IPS-18a (cell line): ENCODE data around the gene UBE2M.
"Not testable (repeated sequence)": the region's sequence is repeated elsewhere in the genome, so short reads cannot be mapped to it uniquely, and the experiment has no call there.

Experiments used
- H3K27ac ChIP-seq: one replicate; pipeline ENCODE4 v1.5.1; 2013; ENCODE audit warnings: low read length
- H3K27me3 ChIP-seq: one replicate; pipeline ENCODE4 v1.6.1; 2013; ENCODE audit warnings: mild to moderate bottlenecking, low read length; ENCODE audit not compliant: control insufficient read depth, insufficient read depth
- H3K36me3 ChIP-seq: one replicate; pipeline ENCODE4 v1.6.1; 2013; ENCODE audit warnings: low read depth, low read length; ENCODE audit not compliant: control insufficient read depth
- H3K4me1 ChIP-seq: one replicate; pipeline ENCODE4 v1.6.1; 2013; ENCODE audit warnings: low read depth, low read length; ENCODE audit not compliant: control insufficient read depth
- H3K4me3 ChIP-seq: one replicate; pipeline ENCODE4 v1.5.1; 2013; ENCODE audit warnings: low read length
- H3K9ac ChIP-seq: one replicate; pipeline ENCODE4 v1.6.1; 2013; ENCODE audit warnings: mild to moderate bottlenecking, low read length, moderate library complexity
- H3K9me3 ChIP-seq: one replicate; pipeline ENCODE4 v1.6.1; 2013; ENCODE audit warnings: low read depth, low read length; ENCODE audit not compliant: control insufficient read depth

Gene UBE2M

GRCh38 chr19:58578012-58578925 lies 19.9 kb upstream of the UBE2M start:
- Histone ChIP-seq H3K4me3 (no peak overlapping the region), H3K9me3 (no peaks in the 10 kb centered on the region), H3K4me1 (peaks cover 6% of the 10 kb centered on the region), H3K27me3 (no peaks in the 10 kb centered on the region), H3K27ac (no peak overlapping the region), H3K36me3 (peaks cover 3% of the 10 kb centered on the region), H3K9ac (no peak overlapping the region)

- H3K27me3 ChIP-seq, H3K9ac ChIP-seq, H3K4me1 ChIP-seq, H3K9me3 ChIP-seq, H3K27ac ChIP-seq, H3K36me3 ChIP-seq, H3K4me3 ChIP-seq: not testable (repeated sequence)
Measured at GRCh38 chr19:58577581-58577980, 19.2 kb upstream of the UBE2M start.

GRCh38 chr19:58575183-58576041 lies 17.0 kb upstream of the UBE2M start:
- peaks cover 6% of the 10 kb centered on the region for H3K4me1 ChIP-seq
- H3K27me3 ChIP-seq = no peaks in the 10 kb centered on the region
- H3K27ac ChIP-seq = peak overlapping the region; percentile 74
- no peaks in the 10 kb centered on the region for H3K9me3 ChIP-seq
- peak overlapping the region; percentile 93 for H3K4me3 ChIP-seq
- peaks cover 3% of the 10 kb centered on the region for H3K36me3 ChIP-seq
- peak overlapping the region; percentile 76 for H3K9ac ChIP-seq

- no peaks in the 10 kb centered on the region for H3K9me3 ChIP-seq
- H3K4me1 ChIP-seq = peaks cover 6% of the 10 kb centered on the region
- H3K27ac ChIP-seq = peak overlapping the region; percentile 65
- H3K9ac ChIP-seq = peak overlapping the region; percentile 94
- H3K36me3 ChIP-seq = peaks cover 7% of the 10 kb centered on the region
- H3K27me3 ChIP-seq = no peaks in the 10 kb centered on the region
- peak overlapping the region; percentile 90 for H3K4me3 ChIP-seq
Measured at GRCh38 chr19:58573658-58574164, 15.3 kb upstream of the UBE2M start.

GRCh38 chr19:58572818-58573657 lies 14.6 kb upstream of the UBE2M start, which contains the start of gene MZF1:
TSS of gene MZF1 (minus strand) at chr19:58573335. CDS start at chr19:58571389, 1,946 bp downstream.
- Histone ChIP-seq H3K27ac (peak within 1 kb of the TSS; percentile 99), H3K27me3 (no peaks in the 10 kb centered on the region), H3K36me3 (peaks cover 7% of the 10 kb centered on the region), H3K4me1 (peaks cover 6% of the 10 kb centered on the region), H3K9ac (peak within 1 kb of the TSS; percentile 94), H3K4me3 (peak within 1 kb of the TSS; percentile 90), H3K9me3 (no peaks in the 10 kb centered on the region)

GRCh38 chr19:58572026-58572817 lies 13.8 kb upstream of the UBE2M start:
- H3K4me3 ChIP-seq = peak overlapping the region; percentile 90
- H3K4me1 ChIP-seq = peaks cover 6% of the 10 kb centered on the region
- H3K27me3 ChIP-seq = no peaks in the 10 kb centered on the region
- peak overlapping the region; percentile 44 for H3K27ac ChIP-seq
- peaks cover 7% of the 10 kb centered on the region for H3K36me3 ChIP-seq
- no peaks in the 10 kb centered on the region for H3K9me3 ChIP-seq
- H3K9ac ChIP-seq = peak overlapping the region; percentile 94

- Histone ChIP-seq H3K27me3 (no peaks in the 10 kb centered on the region), H3K4me3 (no peak overlapping the region), H3K9ac (no peak overlapping the region), H3K27ac (no peak overlapping the region), H3K4me1 (peaks cover 6% of the 10 kb centered on the region), H3K36me3 (peaks cover 7% of the 10 kb centered on the region), H3K9me3 (no peaks in the 10 kb centered on the region)
Measured at GRCh38 chr19:58571575-58571947, 13.2 kb upstream of the UBE2M start.

GRCh38 chr19:58570770-58571574 lies 12.6 kb upstream of the UBE2M start:
- no peaks in the 10 kb centered on the region for H3K9me3 ChIP-seq
- H3K4me1 ChIP-seq = peaks cover 6% of the 10 kb centered on the region
- H3K9ac ChIP-seq = no peak overlapping the region
- H3K36me3 ChIP-seq = peaks cover 7% of the 10 kb centered on the region
- H3K27ac ChIP-seq = no peak overlapping the region
- no peaks in the 10 kb centered on the region for H3K27me3 ChIP-seq
- no peak overlapping the region for H3K4me3 ChIP-seq

GRCh38 chr19:58569943-58570670 lies 11.7 kb upstream of the UBE2M start:
- no peak overlapping the region for H3K9ac ChIP-seq
- H3K4me1 ChIP-seq = peaks cover 6% of the 10 kb centered on the region
- H3K27me3 ChIP-seq = no peaks in the 10 kb centered on the region
- H3K36me3 ChIP-seq = peaks cover 7% of the 10 kb centered on the region
- no peaks in the 10 kb centered on the region for H3K9me3 ChIP-seq
- no peak overlapping the region for H3K4me3 ChIP-seq
- no peak overlapping the region for H3K27ac ChIP-seq
